Stomach (tissue), 9 donors: ENCODE data around the gene PRKCE. TPM values are rescaled to one million over a fixed set of nuclear protein-coding genes. Genes with fewer than 3 reads are reported as not detected.

ENCODE experiments used
- DNase-seq, 2 donors: peaks; one replicate each; pipeline versions ENCODE4 v3.0.0 to v3.0.0-alpha.2; 2013 to 2019
- H3K27ac ChIP-seq, 5 donors: fragments of 200-600 bp in 4 of 5; sonication (generic) in 4 of 5; one replicate each; pipeline ENCODE4 v1.5.1; 2013 to 2019; ENCODE audit warnings: mild to moderate bottlenecking in 1 of 5, moderate library complexity in 1 of 5
- H3K27me3 ChIP-seq, 3 donors: fragments of 200-600 bp; sonication (generic); one replicate each; pipeline ENCODE4 v1.5.1; 2017 to 2019; ENCODE audit warnings: mixed run types in 1 of 3
- H3K36me3 ChIP-seq, 4 donors: fragments of 200-600 bp; sonication (generic); 1 replicate in 3 of 4; 2 replicates in 1 of 4; pipeline ENCODE4 v1.5.1; 2016 to 2019
- H3K4me1 ChIP-seq, 4 donors: fragments of 200-600 bp; sonication (generic); one replicate each; pipeline ENCODE4 v1.5.1; 2016 to 2019
- H3K4me3 ChIP-seq, 4 donors: fragments of 200-600 bp; sonication (generic) in 3 of 4; one replicate each; pipeline ENCODE4 v1.5.1; 2016 to 2019; ENCODE audit warnings: mild to moderate bottlenecking in 1 of 4
- H3K9me3 ChIP-seq, 4 donors: fragments of 200-600 bp; sonication (generic); one replicate each; pipeline ENCODE4 v1.5.1; 2016 to 2019
- EP300 ChIP-seq: sonication (generic); formaldehyde crosslinking; IDR thresholded peaks from one replicate; pipeline ENCODE4 v1.6.1; 2017; ENCODE audit warnings: antibody characterized with exemption
- POLR2A ChIP-seq, 4 donors: fragments of 450-650 bp; IDR thresholded peaks; one replicate each; pipeline ENCODE4 v1.6.1; 2016; ENCODE audit warnings: antibody characterized with exemption in 4 of 4, control low read depth in 2 of 4, mild to moderate bottlenecking in 1 of 4, moderate library complexity in 1 of 4
- POLR2AphosphoS5 ChIP-seq, 3 donors: sonication (generic); formaldehyde crosslinking; IDR thresholded peaks; one replicate each; pipeline ENCODE4 v1.6.1; 2016; ENCODE audit warnings: antibody characterized with exemption in 3 of 3
- WGBS, 5 donors: extraction: QIAGEN DNeasy Blood & Tissue Kit in 3 of 5; methylation state at CpG; one replicate each; pipeline versions ENCODE4 v1.1.5 to v1.1.7; 2013 to 2018; 5-methylcytosine and 5-hydroxymethylcytosine counted together
- intact Hi-C: fragments of 100-400 bp; cut with DNase I; formaldehyde crosslinking; loops from one replicate; pipeline ENCODE4 v1.15.1; 2023; ENCODE audit warnings: low total_unique reads
- polyA plus RNA-seq, 3 donors: library from polyadenylated mRNA; stranded (reverse); fragments of 200-250 nt; gene quantifications; one replicate each; pipeline ENCODE4 v1.2.3, GENCODE V29; 2013
- total RNA-seq, 5 donors: library from RNA; depleted of rRNA; stranded (reverse); fragments of >200 nt; gene quantifications; one replicate each; pipeline versions ENCODE4 v1.1.0 to v1.2.3, GENCODE V29; 2014 to 2016
- TF ChIP-seq, protein P1 (sequence below), 7 experiments: fragments of 450-650 bp in 4 of 7; fragments of 200-600 bp in 3 of 7; sonication (generic) in 3 of 7; IDR thresholded peaks; one replicate each; pipeline ENCODE4 v1.5.1; 2016 to 2019; ENCODE audit warnings: antibody characterized with exemption in 7 of 7, control low read depth in 2 of 7, mild to moderate bottlenecking in 1 of 7
- donor health status: healthy with polysubstance abuse.
- donor health status: Bipolar disorder and iron deficiency.
- donor health status: healthy.

PRKCE gene
- total and polyA plus RNA-seq, 8 donors = 2.0 to 92.0 (median 10.0) TPM

DNA sequence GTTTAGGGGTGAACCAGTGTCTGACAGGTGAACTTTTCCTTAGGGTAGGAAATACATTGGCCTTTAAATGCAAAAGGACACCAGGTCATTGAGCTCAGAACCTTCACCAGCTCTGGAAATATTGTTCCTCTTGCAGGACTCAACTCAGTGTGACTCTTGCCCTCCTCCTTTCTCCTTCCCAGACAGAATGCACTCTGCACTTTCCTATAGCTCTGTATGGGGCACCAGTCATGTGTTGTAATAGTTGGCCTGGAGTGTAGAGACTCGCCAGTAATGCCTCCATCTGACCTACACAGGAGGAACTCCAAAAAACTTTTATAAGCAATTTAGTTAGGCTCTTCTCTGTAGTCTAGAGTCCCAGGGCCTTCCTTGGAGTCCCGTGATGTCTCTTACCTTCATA, 397.2 kb downstream of the PRKCE start:
- Histone ChIP-seq H3K9me3 (no peaks in the 10 kb centered on the region), H3K4me1 (peaks cover 0 to 13% (median 8%) of the 10 kb centered on the region in 4 donors), H3K36me3 (peaks cover 0 to 11% (median 3%) of the 10 kb centered on the region in 4 donors), H3K4me3 (no peak overlapping the region), H3K27ac (no peak overlapping the region), H3K27me3 (no peaks in the 10 kb centered on the region)
- intact Hi-C loops = no loop called here
- TF ChIP-seq POLR2AphosphoS5 (IDR thresholded peaks at IDR 0.05) (no peak), EP300 (no peak), POLR2A (IDR thresholded peaks at IDR 0.05) (no peak)
- WGBS, 5 donors = 90 to 100% (median 98%) methylated on average over 2 of the region's 2 CpGs
- no peak for DNase-seq

DNA sequence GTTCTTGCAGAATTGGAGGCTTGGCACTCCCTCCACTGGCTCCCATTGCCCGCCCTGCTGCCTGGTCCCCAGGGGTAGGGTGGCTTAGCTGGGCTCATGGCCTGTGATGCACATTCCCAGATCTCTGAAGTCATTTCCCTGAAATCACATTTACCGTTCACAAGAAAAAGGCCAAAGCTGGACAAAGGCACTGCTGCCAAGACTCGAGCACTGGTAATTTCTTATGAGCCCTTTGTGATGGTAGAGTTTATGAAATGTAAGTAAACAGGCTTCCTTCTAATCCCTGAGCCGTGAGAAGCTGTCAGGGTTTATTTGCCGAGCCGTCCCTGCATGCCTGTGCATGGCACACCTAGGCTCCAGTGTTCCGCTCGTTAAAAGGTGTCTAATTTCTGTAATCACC, 398.6 kb downstream of the PRKCE start:
- peaks cover 0 to 16% (median 4%) of the 10 kb centered on the region in 4 donors for H3K36me3 ChIP-seq
- TF ChIP-seq, protein P1, sequence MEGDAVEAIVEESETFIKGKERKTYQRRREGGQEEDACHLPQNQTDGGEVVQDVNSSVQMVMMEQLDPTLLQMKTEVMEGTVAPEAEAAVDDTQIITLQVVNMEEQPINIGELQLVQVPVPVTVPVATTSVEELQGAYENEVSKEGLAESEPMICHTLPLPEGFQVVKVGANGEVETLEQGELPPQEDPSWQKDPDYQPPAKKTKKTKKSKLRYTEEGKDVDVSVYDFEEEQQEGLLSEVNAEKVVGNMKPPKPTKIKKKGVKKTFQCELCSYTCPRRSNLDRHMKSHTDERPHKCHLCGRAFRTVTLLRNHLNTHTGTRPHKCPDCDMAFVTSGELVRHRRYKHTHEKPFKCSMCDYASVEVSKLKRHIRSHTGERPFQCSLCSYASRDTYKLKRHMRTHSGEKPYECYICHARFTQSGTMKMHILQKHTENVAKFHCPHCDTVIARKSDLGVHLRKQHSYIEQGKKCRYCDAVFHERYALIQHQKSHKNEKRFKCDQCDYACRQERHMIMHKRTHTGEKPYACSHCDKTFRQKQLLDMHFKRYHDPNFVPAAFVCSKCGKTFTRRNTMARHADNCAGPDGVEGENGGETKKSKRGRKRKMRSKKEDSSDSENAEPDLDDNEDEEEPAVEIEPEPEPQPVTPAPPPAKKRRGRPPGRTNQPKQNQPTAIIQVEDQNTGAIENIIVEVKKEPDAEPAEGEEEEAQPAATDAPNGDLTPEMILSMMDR (IDR thresholded peaks at IDR 0.05) = no peak
- TF ChIP-seq POLR2A (IDR thresholded peaks at IDR 0.05) = no peak
- TF ChIP-seq POLR2AphosphoS5 (IDR thresholded peaks at IDR 0.05) = no peak
- no peak for TF ChIP-seq EP300
- peak overlapping the region in 4 of 5 donors; percentile 3 to 77 (median 52) for H3K27ac ChIP-seq
- H3K4me1 ChIP-seq = peaks cover 0 to 13% (median 8%) of the 10 kb centered on the region in 4 donors
- peak; percentile 35 to 56 for DNase-seq
- intact Hi-C loops = no loop called here
- 36 to 59% (median 41%) methylated on average over 6 to 8 of the region's 8 CpGs for WGBS, 5 donors
- H3K4me3 ChIP-seq = no peak overlapping the region
- H3K9me3 ChIP-seq = no peaks in the 10 kb centered on the region
- H3K27me3 ChIP-seq = no peaks in the 10 kb centered on the region

DNA sequence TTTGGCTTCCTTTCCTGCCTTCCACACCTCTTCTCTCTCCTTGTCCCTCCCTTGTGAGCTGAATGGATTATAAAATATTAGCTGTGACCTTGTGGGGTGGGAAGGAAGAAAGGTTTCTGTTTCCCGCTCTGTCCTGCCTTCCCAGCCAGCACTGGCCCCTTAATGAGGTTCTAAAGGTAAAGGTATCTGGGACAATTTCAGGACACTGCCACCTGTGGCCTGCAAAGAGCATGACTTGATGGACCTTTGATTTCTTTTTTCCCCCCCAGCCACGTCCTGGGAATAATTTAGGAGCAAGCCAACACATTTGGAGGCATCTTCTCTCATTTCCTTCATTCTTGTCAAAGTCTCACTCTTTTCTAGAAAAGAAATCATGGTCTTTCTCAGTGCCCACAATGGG, 399.0 kb downstream of the PRKCE start:
- H3K4me3 ChIP-seq = no peak overlapping the region
- TF ChIP-seq, protein P1 (IDR thresholded peaks at IDR 0.05) = peak in 2 of 7 experiments; percentile 10 to 20
- no peak for TF ChIP-seq EP300
- no peak for TF ChIP-seq POLR2AphosphoS5 (IDR thresholded peaks at IDR 0.05)
- no peak for TF ChIP-seq POLR2A (IDR thresholded peaks at IDR 0.05)
- DNase-seq = no peak
- H3K4me1 ChIP-seq = peaks cover 0 to 13% (median 8%) of the 10 kb centered on the region in 4 donors
- no peaks in the 10 kb centered on the region for H3K9me3 ChIP-seq
- H3K27me3 ChIP-seq = no peaks in the 10 kb centered on the region
- 56 to 80% (median 69%) methylated on average over 2 of the region's 2 CpGs for WGBS, 5 donors
- H3K36me3 ChIP-seq = peaks cover 0 to 18% (median 5%) of the 10 kb centered on the region in 4 donors
- H3K27ac ChIP-seq = peak overlapping the region in 3 of 5 donors; percentile 42 to 77 (median 61)
- intact Hi-C loops = no loop called here

DNA sequence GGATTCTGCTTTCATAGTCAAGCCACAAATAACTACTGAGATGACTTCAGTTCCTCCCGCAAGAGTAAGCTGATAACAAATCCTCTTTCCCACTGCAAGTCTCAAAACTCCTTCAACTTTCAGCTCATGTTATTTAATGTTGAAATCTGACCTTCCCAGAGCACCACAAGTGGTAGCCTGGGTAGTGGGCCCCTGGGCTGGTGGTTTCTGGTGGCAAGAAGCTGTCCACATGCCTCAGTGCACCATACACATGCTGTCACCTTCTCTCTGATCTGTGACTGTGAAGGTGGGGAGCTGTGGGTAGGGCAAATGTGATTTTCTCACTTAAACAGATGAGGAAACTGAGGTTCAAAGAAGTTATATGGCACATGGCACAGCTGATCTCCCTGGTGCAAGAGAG, 399.6 kb downstream of the PRKCE start:
- intact Hi-C loops = no loop called here
- no peak for DNase-seq
- peaks cover 0 to 13% (median 8%) of the 10 kb centered on the region in 4 donors for H3K4me1 ChIP-seq
- no peaks in the 10 kb centered on the region for H3K27me3 ChIP-seq
- H3K9me3 ChIP-seq = no peaks in the 10 kb centered on the region
- TF ChIP-seq POLR2AphosphoS5 (IDR thresholded peaks at IDR 0.05) (no peak), POLR2A (IDR thresholded peaks at IDR 0.05) (no peak), EP300 (no peak)
- TF ChIP-seq, protein P1 (IDR thresholded peaks at IDR 0.05) = no peak
- H3K36me3 ChIP-seq = peaks cover 0 to 18% (median 5%) of the 10 kb centered on the region in 4 donors
- no peak overlapping the region for H3K4me3 ChIP-seq
- H3K27ac ChIP-seq = peak overlapping the region in 1 of 5 donors; percentile 77
- WGBS, 5 donors = 81 to 89% (median 87%) methylated on average over 1 of the region's 1 CpG

DNA sequence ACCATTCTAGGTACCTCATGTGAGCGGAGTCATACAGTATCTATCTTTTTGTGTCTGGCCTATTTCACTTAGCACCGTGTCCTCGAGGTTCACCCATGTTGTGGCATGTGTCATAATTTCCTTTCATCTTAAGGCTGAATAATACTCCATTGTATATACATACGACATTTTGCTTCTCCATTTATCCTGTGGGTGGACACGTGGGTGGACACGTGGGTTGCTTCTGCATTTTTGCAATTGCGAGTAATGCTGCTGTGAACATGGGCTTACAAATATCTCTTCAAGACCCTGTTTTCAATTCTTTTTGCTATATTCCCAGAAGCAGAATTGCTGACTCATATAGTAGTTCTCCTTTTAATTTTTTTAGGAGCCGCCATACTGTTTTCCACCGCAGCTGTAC, 402.1 kb downstream of the PRKCE start:
- 77 to 93% (median 87%) methylated on average over 9 of the region's 9 CpGs for WGBS, 5 donors
- no peak overlapping the region for H3K27ac ChIP-seq

More for the DNA sequence above, 402.1 kb downstream of the PRKCE start:
- peaks cover 8 to 24% (median 21%) of the 10 kb centered on the region in 4 donors for H3K4me1 ChIP-seq
- H3K36me3 ChIP-seq = peaks cover 0 to 18% (median 5%) of the 10 kb centered on the region in 4 donors
- intact Hi-C loops = no loop called here
- H3K27me3 ChIP-seq = no peaks in the 10 kb centered on the region
- no peak for DNase-seq
- H3K9me3 ChIP-seq = no peaks in the 10 kb centered on the region
- TF ChIP-seq EP300 (no peak), POLR2A (IDR thresholded peaks at IDR 0.05) (no peak), POLR2AphosphoS5 (IDR thresholded peaks at IDR 0.05) (no peak)
- TF ChIP-seq, protein P1 (IDR thresholded peaks at IDR 0.05) = no peak
- H3K4me3 ChIP-seq = no peak overlapping the region
